Dedifferentiated amniotic fluid mesenchymal stem cell (primary cell): Measurements from ENCODE around the gene C11orf16.
"Not testable (repeated sequence)": the region's sequence is repeated elsewhere in the genome, so short reads cannot be mapped to it uniquely, and the experiment has no call there.

Source experiments
- DNase-seq: peaks from one replicate; pipeline ENCODE4 v3.0.0-alpha.2; 2016; ENCODE audit errors: extremely low spot score

Gene C11orf16

DNA sequence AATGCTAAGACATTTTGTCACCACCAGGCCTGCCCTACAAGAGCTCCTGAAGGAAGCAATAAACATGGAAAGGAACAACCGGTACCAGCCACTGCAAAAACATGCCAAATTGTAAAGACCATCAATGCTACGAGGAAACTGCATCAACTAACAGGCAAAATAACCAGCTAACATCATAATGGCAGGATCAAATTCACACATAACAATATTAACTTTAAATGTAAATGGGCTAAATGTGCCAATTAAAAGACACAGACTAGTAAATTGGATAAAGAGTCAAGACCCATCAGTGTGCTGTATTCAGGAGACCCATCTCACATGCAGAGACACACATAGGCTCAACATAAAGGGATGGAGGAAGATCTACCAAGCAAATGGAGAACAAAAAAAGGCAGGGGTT lies 41.6 kb downstream of the C11orf16 start:
- DNase-seq: not testable (repeated sequence)

DNA sequence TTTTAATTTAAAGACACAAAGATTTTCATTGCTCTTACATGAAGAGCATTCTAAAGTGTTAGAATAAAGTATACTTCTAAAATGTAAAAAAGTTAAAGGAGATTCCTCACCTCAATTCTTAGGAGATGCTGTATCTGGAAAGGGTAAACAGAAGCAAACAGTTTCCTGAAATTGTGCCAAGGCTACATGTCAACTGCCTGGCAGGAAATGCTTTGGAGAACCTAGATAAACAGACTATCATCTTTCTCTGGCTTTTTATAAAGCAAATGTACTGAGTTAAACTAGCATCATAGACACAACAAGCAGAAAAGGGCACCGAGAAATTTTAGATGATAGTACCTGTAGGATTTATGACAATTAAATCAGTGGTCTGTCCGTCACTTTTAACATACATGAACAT lies 46.4 kb downstream of the C11orf16 start:
- no peak for DNase-seq

DNA sequence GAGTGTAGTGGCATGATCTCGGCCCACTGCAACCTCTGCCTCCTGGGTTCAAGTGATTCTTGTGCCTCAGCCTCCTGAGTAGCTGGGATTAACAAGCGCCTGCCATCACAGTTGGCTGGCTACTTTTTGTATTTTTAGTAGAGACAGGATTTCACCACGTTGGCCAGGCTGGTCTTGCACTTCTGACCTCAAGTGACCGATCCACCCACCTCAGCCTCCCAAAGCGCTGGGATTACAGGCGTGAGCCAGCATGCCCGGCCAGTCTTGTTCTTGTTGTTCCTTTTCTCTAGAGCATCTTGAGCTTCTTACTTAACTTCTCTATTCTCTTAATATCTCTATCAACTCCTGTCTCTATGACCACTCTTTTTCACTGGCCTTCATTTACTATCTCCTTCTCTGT lies 51.2 kb downstream of the C11orf16 start:
- not testable (repeated sequence) for DNase-seq

DNA sequence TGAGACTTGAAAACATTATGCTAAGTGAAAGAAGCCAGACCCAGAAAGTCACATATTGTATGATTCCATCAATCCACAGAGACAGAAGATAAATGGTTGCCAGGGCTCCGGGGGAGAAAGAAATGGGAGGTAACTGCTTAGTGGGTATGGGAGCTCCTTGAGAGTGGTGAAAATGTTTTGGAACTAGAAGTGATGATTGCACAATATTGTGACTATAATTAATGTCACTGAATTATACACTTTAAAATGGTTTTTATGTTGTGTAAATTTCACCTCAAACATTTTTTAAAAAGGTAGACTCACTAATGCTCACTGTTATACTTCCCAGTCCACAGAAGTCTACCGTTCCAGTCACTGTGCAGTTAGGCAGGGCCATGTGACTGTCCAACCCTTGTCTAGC lies 54.0 kb downstream of the C11orf16 start:
- no peak for DNase-seq

DNA sequence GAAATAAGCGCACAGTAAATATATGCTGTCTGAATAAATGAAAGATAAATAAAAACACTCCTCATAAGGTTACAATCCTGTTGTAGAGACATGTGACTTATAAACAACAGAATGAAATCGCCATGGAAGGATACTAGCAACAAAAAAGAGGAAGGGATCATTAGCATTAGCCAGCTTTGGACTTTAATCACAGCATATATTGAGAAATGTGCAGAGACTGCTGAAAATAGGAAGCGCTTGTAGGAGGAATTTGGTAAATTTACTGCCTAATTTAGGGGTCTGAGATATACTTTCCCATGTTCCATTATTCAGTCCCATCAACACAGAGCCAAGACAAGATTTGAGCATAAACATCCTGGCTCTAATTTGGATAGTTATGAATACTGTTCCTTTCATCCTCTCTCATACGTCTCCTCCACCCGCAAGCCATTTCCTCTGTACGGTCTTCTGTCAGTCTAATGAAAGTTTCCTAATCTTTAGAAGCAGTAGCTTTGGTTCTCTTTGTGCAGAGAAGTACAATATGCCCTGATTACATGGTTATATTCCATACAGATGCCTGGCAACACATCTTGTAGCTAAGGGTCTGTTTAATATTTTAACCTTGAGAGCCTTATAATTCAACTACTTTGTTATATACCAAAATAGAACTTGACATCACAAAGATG lies 58.9 kb downstream of the C11orf16 start:
- no peak for DNase-seq

DNA sequence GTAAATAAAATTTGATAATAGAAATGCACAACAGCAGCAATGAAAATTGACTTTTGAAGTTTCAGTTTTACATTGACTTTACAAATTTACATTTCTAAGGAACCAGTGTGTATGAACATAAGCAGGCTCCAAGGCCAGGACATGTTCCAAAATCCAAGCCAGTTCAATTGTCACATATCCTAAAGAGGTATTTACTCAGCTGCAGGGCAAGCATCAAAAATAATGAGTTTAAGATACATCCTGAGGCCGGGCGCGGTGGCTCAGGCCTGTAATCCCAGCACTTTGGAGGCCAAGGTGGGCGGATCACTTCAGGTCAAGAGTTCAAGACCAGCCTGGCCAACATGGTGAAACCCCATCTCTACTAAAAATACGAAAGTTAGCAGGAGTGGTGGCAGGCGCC lies 60.8 kb downstream of the C11orf16 start:
- no peak for DNase-seq

DNA sequence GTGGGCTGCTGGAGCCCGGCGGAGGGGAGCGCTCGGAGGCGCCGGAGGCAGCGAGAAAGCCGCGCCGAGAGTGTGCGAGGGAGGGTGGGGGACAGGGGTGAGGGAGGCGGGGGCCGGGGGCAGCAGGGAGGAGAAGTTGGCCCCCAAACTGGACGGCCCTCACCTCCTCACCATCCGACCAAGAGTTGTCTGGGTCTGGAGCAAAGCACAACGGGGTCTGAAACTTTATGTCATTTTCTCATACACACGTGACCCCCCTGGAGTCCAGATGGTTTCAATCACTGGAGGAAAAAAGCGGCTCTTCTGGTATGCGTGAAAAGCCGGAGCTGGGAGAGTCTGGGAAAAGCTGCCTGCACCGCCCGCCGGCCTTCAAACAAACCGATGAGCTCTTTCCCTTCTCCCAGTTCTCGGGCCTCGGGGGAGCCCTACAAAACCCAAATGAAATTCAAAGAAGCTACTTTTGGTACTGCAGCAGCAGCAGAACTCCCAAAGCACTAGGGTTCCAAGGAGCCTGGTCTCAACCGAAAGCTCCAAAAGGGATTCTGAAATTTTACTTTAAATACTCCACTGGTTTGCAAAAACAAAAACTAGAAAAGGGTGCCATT lies 61.5 kb downstream of the C11orf16 start:
- peak; percentile 94 for DNase-seq

DNA sequence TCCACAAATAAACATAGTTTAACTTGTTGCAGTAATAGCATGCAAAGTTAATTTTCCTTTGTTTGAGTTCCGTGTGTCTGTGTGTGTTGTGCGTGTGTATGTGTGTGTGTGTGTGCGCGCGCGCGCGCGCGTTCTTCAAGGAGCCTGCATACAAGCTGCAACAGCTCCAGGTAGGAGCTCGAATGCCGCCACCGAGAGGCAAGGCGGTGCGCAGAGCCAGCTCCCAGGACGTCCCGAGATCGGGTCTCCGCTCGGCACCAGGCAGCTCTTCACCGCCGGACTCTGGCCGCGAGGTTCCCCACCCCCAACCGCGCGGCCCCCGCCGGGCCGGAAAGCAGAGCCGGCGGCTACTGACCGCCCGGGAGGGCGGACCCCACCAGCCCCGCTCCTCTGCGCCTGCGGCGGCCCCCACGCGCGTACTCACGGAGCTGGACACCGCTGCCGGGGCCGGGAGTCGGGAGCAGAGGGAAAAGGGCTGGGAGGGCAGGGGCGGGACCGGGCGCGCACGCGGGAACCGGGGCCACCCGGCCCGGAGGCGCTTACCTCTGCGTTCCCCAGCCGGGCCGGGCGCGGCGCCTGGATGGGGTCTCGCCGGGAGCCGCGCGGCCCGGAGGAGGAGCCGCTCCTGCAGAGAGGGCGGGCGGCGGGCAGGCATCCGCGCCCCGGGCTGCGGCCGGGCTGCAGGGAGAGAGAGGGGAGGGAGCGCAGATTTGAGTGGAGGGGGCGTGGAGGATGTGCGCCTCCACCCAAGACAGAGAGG lies 62.2 kb downstream of the C11orf16 start:
- DNase-seq: peak; percentile 21
